ENCODE data around the gene MSL1.
A peak's percentile ranks its signal among the peaks of the same experiment; 100 is the strongest.

Gene MSL1

GRCh38 chr17:40180694-40181093, 58.9 kb downstream of the MSL1 start:
- Histone ChIP-seq H3K27ac (no peak overlapping the region), H3K4me2 (peak overlapping the region; percentile 100; the same call in 1 of the 2 replicates), H4K20me1 (peaks cover 15% of the 10 kb centered on the region; the same call in 1 of the 2 replicates), H3K4me1 (peaks cover 44% of the 10 kb centered on the region), H3K27me3 (no peaks in the 10 kb centered on the region), H3K9me3 (no peaks in the 10 kb centered on the region), H3K4me3 (no peak overlapping the region), H3K36me3 (peaks cover 14% of the 10 kb centered on the region), H3K9ac (no peak overlapping the region)
- no peak for TF ChIP-seq Cebpa-rat (IDR thresholded peaks at IDR 0.05)

GRCh38 chr17:40181205-40181604, 59.4 kb downstream of the MSL1 start:
- H3K27ac ChIP-seq, result no peak overlapping the region
- peak overlapping the region; percentile 100; the same call in 1 of the 2 replicates for H3K4me2 ChIP-seq
- H3K4me1 ChIP-seq, result peaks cover 44% of the 10 kb centered on the region
- TF ChIP-seq Cebpa-rat (IDR thresholded peaks at IDR 0.05), result no peak
- no peaks in the 10 kb centered on the region for H3K9me3 ChIP-seq
- peaks cover 8% of the 10 kb centered on the region for H3K36me3 ChIP-seq
- no peak overlapping the region for H3K4me3 ChIP-seq
- H4K20me1 ChIP-seq, result peaks cover 15% of the 10 kb centered on the region; the same call in 1 of the 2 replicates
- H3K27me3 ChIP-seq, result no peaks in the 10 kb centered on the region
- no peak overlapping the region for H3K9ac ChIP-seq

- no peak overlapping the region for H3K27ac ChIP-seq
- no peak overlapping the region for H3K4me2 ChIP-seq
- H3K4me3 ChIP-seq, result no peak overlapping the region
- no peak overlapping the region for H3K9ac ChIP-seq
- no peak for TF ChIP-seq Cebpa-rat (IDR thresholded peaks at IDR 0.05)
- H4K20me1 ChIP-seq, result peaks cover 9% of the 10 kb centered on the region; the same call in 1 of the 2 replicates
- no peaks in the 10 kb centered on the region for H3K27me3 ChIP-seq
- H3K9me3 ChIP-seq, result no peaks in the 10 kb centered on the region
- no peaks in the 10 kb centered on the region for H3K36me3 ChIP-seq
- peaks cover 36% of the 10 kb centered on the region for H3K4me1 ChIP-seq
Observed at GRCh38 chr17:40182606-40183005, 60.8 kb downstream of the MSL1 start.

Data from BLaER1 (cell line).